Measurements from ENCODE around the gene SCTR.

The SCTR gene

DNA sequence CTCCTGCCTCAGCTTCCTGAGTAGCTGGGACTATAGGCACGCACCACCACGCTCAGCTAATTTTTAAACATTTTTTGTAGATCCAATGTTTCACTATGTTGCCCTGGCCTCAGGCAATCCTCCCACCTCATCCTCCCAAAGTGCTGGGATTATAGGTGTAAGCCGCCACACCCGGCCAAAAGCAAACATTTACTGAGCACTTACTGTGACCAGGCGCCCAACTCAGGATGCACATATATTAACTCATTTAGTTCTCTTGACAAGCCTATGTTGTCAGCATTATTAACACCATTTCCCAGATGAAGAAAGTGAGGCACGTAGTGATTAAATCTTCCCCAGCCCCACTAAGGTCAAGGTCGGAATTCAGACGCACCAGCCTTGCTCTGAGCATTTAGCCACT lies 51.5 kb downstream of the SCTR start:
- DNase-seq = no peak

GRCh38 chr2:119469661-119470297 lies 54.5 kb downstream of the SCTR start:
- DNase-seq = no peak

- DNase-seq = no peak
These were observed 55.2 kb downstream of the SCTR start for GRCh38 chr2:119469131-119469530.

- DNase-seq = no peak
These were observed 55.9 kb downstream of the SCTR start for GRCh38 chr2:119468154-119468955.

- DNase-seq = no peak
These were observed 57.9 kb downstream of the SCTR start for GRCh38 chr2:119466373-119466772.

- no peak for DNase-seq
These were observed 58.6 kb downstream of the SCTR start for GRCh38 chr2:119465687-119466086.

GRCh38 chr2:119464981-119465380 lies 59.3 kb downstream of the SCTR start:
- no peak for DNase-seq

GRCh38 chr2:119463990-119464389 lies 60.3 kb downstream of the SCTR start:
- no peak for DNase-seq

DNA sequence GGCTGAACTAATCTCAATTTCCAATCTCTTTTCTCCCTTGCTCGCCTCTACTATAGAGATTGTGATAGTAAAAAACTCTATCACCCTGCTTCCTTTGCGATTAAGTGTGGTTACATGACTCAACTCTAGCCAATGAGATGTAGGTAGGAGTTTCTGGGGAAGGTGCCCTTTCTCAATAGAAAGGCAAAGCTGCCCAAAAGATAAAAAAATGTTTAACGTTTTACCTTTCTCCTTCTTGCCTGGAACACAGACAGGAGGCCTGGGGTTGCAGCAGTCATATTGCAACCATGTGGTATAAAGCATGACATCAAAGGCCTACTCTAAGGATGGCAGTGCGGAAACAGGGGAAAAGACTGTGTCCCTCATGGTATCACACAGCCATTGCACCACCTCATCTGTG lies 61.1 kb downstream of the SCTR start:
- no peak for DNase-seq

DNA sequence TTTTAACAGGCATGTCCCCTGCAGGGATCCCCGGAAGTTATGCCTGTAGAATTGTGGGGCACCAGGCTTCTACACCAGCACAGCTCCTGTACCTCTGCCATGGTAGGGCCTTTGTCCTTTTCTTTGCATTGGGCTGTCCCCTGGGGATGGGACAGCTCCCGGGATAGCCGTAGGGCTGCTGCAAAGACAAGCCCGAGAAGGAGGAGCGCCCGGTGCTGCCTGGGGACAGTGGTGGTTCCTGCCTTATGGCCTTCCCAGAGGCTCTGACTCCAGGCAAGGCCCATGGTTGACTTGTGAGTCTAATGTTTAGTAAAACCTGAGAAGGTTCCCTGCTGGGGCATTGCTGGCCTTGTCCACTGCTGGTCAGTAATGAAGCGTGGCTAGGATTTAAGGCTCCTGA lies 61.7 kb downstream of the SCTR start:
- DNase-seq = no peak

DNA sequence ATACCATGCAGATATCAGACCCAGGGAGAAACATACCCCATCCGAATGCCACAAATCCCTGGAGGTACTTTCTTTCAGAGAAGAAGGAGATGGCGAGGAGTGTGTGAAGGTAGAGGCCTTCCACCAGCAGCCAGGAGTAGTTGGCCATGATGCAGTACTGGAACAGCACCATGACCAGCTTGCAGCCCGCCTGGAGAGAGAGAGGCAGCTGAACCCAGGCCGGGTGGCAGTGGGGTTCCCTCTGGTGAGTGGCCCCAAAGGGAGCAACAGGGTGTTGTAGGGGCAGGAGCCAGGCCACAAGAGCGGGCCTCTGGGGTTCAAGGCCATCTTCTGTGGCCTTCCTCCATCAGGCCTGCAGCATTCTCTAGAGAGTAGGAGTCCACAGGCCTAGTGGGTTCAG lies 62.5 kb downstream of the SCTR start:
- DNase-seq = no peak

- DNase-seq = no peak
These were observed 64.2 kb downstream of the SCTR start for GRCh38 chr2:119460076-119460475.

DNA sequence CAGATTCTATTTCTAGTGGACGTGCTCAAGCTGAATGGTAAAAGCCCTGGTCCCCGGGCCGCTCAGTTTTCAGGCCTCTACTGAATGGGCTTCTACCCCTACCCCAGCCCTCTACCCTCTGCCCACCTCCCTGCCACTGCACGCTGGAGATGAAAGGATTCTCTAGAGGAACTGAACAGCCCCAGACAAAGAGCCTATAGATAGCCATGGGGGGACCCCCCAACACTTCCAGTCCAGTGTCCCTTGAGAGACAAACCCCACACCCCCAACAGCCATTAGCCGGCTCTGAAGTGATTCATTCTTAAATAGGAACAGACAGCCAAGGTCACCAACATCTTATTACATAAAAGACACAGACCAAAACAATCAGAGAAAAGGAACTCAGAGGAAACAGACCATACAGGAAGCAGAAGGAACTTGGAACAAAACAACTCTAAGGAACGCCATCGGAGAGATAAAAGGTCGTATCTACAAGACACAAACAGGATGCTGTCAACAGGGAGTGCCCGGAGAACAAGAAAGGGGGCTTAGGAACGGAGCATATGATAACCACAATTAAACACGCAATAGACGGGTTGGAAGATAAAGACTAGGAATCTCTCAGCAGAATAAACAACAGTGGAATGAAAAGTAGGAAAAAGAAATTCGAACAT lies 69.1 kb downstream of the SCTR start:
- no peak for DNase-seq

DNA sequence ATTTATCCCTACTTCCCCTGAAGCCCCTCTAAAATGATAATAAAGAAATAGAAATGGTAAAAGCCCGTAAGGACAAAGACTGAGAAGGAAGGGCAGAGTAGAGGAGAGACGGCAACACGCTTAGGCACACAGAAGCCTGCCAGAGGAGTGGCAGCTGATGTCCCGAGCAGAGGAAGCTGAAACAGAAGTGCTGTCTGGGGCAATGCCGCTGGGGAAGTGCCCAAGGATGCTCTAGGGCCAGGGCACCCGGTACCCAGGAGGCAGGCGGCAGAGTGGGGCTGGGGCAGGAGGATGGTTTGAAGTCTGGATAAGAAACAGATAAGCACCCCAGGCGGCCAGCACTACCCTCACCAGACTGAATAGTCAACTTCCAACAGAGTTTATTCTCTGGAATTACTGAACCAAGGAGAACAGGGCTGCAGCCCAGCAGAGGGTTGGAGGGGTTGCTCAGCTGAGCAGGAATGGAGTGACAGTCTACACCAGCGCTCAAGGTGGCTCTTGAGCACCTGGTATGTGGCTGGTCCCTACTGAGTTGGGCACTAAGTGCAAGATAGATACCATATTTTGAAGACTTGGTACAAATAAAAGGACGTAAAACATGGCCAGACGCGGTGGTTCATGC lies 70.2 kb downstream of the SCTR start:
- no peak for DNase-seq

GRCh38 chr2:119451336-119452050 lies 72.8 kb downstream of the SCTR start:
- no peak for DNase-seq

- DNase-seq = no peak
These were observed 74.8 kb downstream of the SCTR start for GRCh38 chr2:119449521-119449920.

DNA sequence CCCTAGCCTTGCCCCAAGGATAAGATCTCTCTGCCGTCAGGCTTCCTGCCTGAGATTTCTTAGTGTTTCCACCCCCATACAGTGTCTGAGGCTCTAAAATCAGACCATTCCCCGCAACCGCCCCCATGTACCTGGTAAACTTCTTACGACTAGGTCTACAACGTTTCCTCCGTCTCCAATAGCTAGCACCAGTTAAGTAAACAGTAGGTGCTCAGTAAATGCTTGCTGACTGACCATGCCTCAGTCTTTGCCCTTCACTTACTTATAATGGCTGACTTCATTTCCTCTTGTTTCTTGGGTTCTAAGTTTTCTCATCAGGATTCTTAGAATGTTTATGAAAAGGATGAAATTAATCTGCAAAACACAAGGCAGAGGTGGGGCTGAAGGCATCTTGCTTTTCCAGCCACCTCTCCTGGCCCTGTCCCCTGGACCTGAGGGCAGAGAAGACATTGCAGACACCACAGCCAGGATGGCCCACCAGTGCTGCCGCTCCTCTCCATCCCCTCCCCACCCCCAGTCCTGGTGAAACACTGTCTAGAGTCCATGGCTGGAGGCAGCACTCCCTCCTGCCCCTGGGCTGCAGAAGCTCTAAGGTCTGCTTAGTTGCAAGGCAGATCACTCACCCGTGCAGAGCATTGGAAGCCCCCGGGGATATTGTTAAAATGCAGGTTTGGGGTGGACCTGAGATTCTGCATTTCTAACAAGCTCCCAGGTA lies 75.7 kb downstream of the SCTR start:
- no peak for DNase-seq

DNA sequence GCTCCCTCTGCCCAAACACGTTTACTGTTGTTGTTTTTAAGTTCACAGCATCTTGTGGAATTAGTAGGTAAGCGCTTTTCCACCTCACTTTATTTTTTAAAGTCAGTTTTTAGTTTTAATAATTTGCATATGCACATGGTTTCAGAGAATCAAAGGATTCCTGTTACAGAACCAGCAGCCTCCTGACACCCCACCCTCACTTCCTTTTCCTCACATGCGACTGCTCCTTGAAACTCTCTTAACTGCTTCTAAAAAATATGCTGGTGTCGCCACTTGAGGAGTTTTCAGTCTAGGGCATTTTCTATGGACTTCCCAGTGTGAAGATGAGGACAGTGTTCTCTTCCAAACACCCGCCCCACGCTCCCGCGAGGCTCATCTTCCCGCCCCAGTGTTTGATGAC lies 78.2 kb downstream of the SCTR start:
- no peak for DNase-seq

GRCh38 chr2:119442850-119443249 lies 81.4 kb downstream of the SCTR start:
- DNase-seq = no peak

DNA sequence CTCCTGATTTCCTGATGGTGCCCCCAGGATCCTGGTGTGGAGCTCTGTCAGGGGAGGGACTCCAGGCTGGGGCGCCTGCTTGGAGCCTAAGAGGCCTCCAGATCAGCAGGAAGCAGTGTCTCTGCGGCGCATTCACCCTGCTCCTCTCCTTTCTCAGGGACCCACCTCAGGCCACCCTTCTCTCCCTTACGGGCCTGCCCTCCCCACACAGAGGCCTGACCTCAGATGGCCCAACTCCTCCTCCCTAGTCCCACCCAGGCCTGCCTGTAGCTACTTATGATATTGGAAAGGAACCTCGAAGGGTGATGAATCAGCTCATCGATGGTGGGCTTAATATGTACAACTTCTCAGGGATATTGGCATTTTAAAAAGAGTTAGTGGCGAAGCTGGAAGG lies 82.1 kb downstream of the SCTR start:
- no peak for DNase-seq

GRCh38 chr2:119441376-119442225 lies 82.7 kb downstream of the SCTR start:
- no peak for DNase-seq

Data from activated naive CD4-positive, alpha-beta T cell treated with anti-CD3 and anti-CD28 coated beads, Interleukin-2, amount 50 U/mL, for 16 hours (primary cell).